ENCODE measurements around the gene TOPBP1.

The TOPBP1 gene

GRCh38 chr3:133627789-133628188 is 34.0 kb downstream of the TOPBP1 start:
- TF ChIP-seq JUND (IDR thresholded peaks at IDR 0.05; ENCODE audit: low read depth): no peak
- no peak for DNase-seq (ENCODE audit: low read depth in 1 of 2, low spot score in 1 of 2)
- in situ Hi-C loops (cut with HindIII; ENCODE audit: low pct_unique_long_range_greater_than_20kb, low sequenced_read_pairs): no loop called here

- TF ChIP-seq JUND (IDR thresholded peaks at IDR 0.05; ENCODE audit: low read depth): no peak
- in situ Hi-C loops (cut with HindIII; ENCODE audit: low pct_unique_long_range_greater_than_20kb, low sequenced_read_pairs): no loop called here
- DNase-seq (ENCODE audit: low read depth in 1 of 2, low spot score in 1 of 2): no peak
Measured at GRCh38 chr3:133620066-133620784, 41.5 kb downstream of the TOPBP1 start.

DNA sequence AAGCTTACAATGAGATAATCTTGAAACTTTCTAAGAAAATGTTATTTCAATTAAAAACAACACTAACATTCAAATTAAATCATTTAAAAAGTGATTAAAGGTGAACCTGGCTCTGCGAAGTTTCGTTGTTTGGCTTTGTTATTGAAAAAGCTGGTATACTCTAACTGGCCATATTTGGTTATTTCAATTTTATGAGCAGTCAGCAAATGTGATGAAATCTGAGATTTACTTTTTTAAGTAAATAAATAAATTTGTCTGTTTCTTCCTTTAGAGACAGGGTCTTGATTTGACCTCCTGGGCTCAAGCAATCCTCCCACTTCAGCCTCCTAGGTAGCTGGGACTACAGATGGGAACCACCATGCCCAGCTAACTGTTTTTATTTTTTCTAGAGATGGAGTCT is 50.2 kb downstream of the TOPBP1 start:
- in situ Hi-C loops (cut with HindIII; ENCODE audit: low pct_unique_long_range_greater_than_20kb, low sequenced_read_pairs): no loop called here
- no peak for TF ChIP-seq JUND (IDR thresholded peaks at IDR 0.05; ENCODE audit: low read depth)
- no peak for DNase-seq (ENCODE audit: low read depth in 1 of 2, low spot score in 1 of 2)

DNA sequence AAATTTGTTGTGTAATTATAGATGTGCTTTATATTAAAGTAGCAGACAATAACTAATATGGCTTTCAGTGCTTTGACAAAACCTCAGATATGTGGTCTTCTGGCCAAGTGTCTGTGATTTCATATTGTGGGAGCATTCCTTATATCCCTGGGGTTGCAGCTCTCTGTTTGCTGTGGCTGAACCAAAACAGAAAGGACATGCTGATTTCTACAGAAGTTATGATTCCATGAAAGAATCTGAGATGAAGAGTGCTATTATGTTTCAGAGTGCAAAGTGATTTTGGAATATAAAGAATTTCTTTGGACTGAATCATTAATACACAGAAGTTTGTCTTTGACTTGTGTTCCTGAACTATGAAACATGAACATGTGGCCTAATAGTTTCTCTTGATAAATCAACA is 51.7 kb downstream of the TOPBP1 start:
- no peak for TF ChIP-seq JUND (IDR thresholded peaks at IDR 0.05; ENCODE audit: low read depth)
- in situ Hi-C loops (cut with HindIII; ENCODE audit: low pct_unique_long_range_greater_than_20kb, low sequenced_read_pairs): no loop called here
- no peak for DNase-seq (ENCODE audit: low read depth in 1 of 2, low spot score in 1 of 2)

- in situ Hi-C loops (cut with HindIII; ENCODE audit: low pct_unique_long_range_greater_than_20kb, low sequenced_read_pairs): no loop called here
- no peak for TF ChIP-seq JUND (IDR thresholded peaks at IDR 0.05; ENCODE audit: low read depth)
- DNase-seq (ENCODE audit: low read depth in 1 of 2, low spot score in 1 of 2): no peak
Measured at GRCh38 chr3:133608388-133608787, 53.4 kb downstream of the TOPBP1 start.

DNA sequence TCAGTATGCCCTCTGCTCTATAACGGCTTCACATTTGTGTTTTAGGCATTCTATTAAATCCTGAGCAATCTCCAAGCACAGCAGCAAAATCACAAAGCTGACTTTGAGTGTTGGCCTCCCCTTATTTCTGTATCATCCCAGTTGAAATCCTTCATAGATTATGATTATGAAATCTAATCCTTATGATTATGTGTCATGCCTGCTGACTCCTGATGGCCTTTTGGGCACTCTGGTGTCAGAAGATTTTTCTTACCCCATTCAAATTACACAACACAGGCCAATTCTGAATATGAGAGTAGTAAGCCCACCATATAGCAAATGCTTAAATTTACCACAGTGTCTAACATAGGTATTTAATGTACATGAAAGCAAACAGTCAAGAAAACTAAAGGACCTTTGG is 53.9 kb downstream of the TOPBP1 start:
- no peak for TF ChIP-seq JUND (IDR thresholded peaks at IDR 0.05; ENCODE audit: low read depth)
- in situ Hi-C loops (cut with HindIII; ENCODE audit: low pct_unique_long_range_greater_than_20kb, low sequenced_read_pairs): no loop called here
- DNase-seq (ENCODE audit: low read depth in 1 of 2, low spot score in 1 of 2): no peak

GRCh38 chr3:133606902-133607301 is 54.8 kb downstream of the TOPBP1 start:
- no peak for TF ChIP-seq JUND (IDR thresholded peaks at IDR 0.05; ENCODE audit: low read depth)
- no peak for DNase-seq (ENCODE audit: low read depth in 1 of 2, low spot score in 1 of 2)

DNA sequence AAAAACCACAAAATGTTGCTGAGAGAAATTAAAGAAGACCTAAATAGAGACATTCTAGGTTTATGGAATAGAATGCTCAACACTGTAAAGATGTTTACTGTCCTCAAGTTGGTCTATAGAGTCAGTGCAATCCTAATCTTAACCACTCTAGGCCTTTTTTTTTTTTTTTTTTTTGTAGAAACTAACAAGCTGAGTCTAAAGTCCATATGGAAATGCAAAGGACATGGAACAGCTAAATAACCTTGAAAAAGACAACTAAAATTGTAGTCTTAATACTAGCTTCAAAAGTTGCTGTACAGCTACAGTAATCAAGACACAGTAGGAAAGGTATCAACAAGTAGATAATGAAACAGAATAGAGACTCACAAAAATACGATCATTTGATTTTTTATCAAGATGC is 55.4 kb downstream of the TOPBP1 start:
- in situ Hi-C loops (cut with HindIII; ENCODE audit: low pct_unique_long_range_greater_than_20kb, low sequenced_read_pairs): no loop called here
- no peak for DNase-seq (ENCODE audit: low read depth in 1 of 2, low spot score in 1 of 2)
- TF ChIP-seq JUND (IDR thresholded peaks at IDR 0.05; ENCODE audit: low read depth): no peak

More at GRCh38 chr3:133606902-133607301, 54.8 kb downstream of the TOPBP1 start:
- in situ Hi-C loops (cut with HindIII; ENCODE audit: low pct_unique_long_range_greater_than_20kb, low sequenced_read_pairs): no loop called here

- no peak for TF ChIP-seq JUND (IDR thresholded peaks at IDR 0.05; ENCODE audit: low read depth)
- in situ Hi-C loops (cut with HindIII; ENCODE audit: low pct_unique_long_range_greater_than_20kb, low sequenced_read_pairs): no loop called here
- no peak for DNase-seq (ENCODE audit: low read depth in 1 of 2, low spot score in 1 of 2)
Measured at GRCh38 chr3:133600572-133601081, 61.1 kb downstream of the TOPBP1 start.

- no peak for DNase-seq (ENCODE audit: low read depth in 1 of 2, low spot score in 1 of 2)
- TF ChIP-seq JUND (IDR thresholded peaks at IDR 0.05; ENCODE audit: low read depth): no peak
- in situ Hi-C loops (cut with HindIII; ENCODE audit: low pct_unique_long_range_greater_than_20kb, low sequenced_read_pairs): no loop called here
Measured at GRCh38 chr3:133599280-133599679, 62.5 kb downstream of the TOPBP1 start.

DNA sequence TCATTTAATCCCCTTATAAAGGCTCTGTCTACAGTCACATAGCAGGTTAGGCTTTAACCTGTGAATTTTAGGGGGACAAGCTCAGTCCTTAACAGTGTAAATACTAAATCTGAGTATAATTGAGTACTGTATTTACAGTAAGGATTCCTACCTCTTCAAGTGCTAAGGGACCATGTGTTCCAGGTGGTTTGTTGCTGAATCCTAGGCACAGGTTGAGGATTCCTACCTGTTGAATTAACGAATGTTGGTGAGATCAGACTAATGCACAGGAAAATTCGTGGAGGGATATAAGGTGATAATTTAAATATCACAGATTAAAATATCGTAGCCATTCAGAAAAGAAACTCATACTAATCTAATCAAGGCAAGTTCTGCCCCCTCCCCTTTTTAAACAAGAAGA is 63.3 kb downstream of the TOPBP1 start:
- in situ Hi-C loops (cut with HindIII; ENCODE audit: low pct_unique_long_range_greater_than_20kb, low sequenced_read_pairs): no loop called here
- no peak for TF ChIP-seq JUND (IDR thresholded peaks at IDR 0.05; ENCODE audit: low read depth)

DNA sequence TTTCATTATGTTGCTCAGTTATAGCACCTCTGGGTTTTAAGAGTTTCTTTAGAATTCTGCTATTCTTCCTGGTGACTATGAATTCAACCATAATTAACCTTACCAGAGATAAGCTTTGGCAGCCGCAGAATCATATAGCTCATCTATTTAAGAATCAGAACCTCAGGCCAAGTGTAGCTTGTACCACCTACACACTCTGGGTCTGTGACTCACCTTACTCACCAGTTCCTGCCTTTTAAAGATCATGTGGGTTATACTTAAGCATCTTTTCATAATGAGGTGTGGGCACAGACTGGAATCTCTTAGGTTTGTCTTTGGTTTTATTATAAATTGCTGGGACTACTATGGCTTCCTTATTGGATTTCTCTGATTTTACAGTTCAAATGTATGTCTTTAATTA is 66.4 kb downstream of the TOPBP1 start:
- no peak for TF ChIP-seq JUND (IDR thresholded peaks at IDR 0.05; ENCODE audit: low read depth)
- DNase-seq (ENCODE audit: low read depth in 1 of 2, low spot score in 1 of 2): no peak

More for the DNA sequence above, 63.3 kb downstream of the TOPBP1 start:
- no peak for DNase-seq (ENCODE audit: low read depth in 1 of 2, low spot score in 1 of 2)

DNA sequence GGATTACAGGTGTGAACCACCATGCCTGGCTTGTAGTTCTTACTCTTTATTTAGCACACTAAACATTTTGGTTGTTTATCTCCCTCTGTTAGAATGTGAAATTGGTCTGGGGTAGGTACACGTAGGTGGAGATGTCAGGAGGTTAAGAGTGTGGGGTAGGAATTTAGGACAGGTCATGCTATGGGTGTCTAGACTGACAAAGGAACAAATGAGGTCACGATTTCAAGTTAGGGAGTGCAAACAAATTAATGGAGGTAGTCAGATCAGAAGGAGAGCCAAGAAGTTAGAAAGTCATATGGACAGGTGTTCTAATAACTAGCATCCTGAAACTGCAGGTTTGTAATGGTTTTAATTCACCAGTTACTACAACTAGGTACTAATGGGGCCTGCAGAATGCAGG is 68.5 kb downstream of the TOPBP1 start:
- no peak for TF ChIP-seq JUND (IDR thresholded peaks at IDR 0.05; ENCODE audit: low read depth)
- DNase-seq (ENCODE audit: low read depth in 1 of 2, low spot score in 1 of 2): no peak
- in situ Hi-C loops (cut with HindIII; ENCODE audit: low pct_unique_long_range_greater_than_20kb, low sequenced_read_pairs): no loop called here

More for the DNA sequence above, 66.4 kb downstream of the TOPBP1 start:
- in situ Hi-C loops (cut with HindIII; ENCODE audit: low pct_unique_long_range_greater_than_20kb, low sequenced_read_pairs): no loop called here

DNA sequence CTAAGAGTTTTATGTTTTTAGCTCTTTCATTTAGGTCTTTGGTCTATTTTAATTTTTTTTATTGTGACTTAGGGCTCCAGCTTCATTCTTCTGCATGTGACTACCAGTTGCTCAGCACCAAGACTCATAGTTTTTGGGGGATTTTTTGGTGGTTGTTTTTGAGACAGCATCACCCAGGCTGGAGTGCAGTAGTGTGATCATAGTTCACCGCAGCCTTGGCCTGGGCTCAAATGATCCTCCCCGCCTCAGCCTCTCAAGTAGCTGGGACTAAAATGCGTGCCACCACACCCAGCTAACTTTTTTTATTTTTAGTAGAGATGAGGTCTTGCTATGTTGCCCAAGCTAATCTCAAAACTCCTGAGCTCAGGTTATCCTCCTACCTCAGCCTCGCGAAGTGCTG is 68.9 kb downstream of the TOPBP1 start:
- TF ChIP-seq JUND (IDR thresholded peaks at IDR 0.05; ENCODE audit: low read depth): no peak
- in situ Hi-C loops (cut with HindIII; ENCODE audit: low pct_unique_long_range_greater_than_20kb, low sequenced_read_pairs): no loop called here

More for the DNA sequence above, 68.9 kb downstream of the TOPBP1 start:
- DNase-seq (ENCODE audit: low read depth in 1 of 2, low spot score in 1 of 2): no peak
